ENCODE data around the gene SSTR3. TPM values are rescaled to one million over a fixed set of nuclear protein-coding genes. Genes with fewer than 3 reads are reported as not detected.

SSTR3 gene
- total RNA-seq, 2 donors from 2014 or later = 0.11 to 0.20 TPM

- Histone ChIP-seq H3K4me3 (ENCODE audit: low read length) (peak overlapping the region; percentile 71), H3K27ac (ENCODE audit: low read depth, low read length) (no peak overlapping the region), H3K27me3 (ENCODE audit: control insufficient read depth, insufficient read depth, low read length, poor library complexity, severe bottlenecking) (no peaks in the 10 kb centered on the region), H3K9ac (ENCODE audit: extremely low read depth, low read length, poor library complexity, severe bottlenecking) (no peak overlapping the region), H3K9me3 (ENCODE audit: control insufficient read depth, low read length) (peaks cover 38% of the 10 kb centered on the region), H3K4me1 (ENCODE audit: control insufficient read depth, insufficient read depth, low read length) (peaks cover 20% of the 10 kb centered on the region), H3K36me3 (ENCODE audit: control insufficient read depth, insufficient read depth, low read length) (no peaks in the 10 kb centered on the region)
- H3K4me1 Mint-ChIP-seq = peaks cover 34% of the 10 kb centered on the region
- H3K27me3 Mint-ChIP-seq (ENCODE audit: insufficient read depth) = no peaks in the 10 kb centered on the region
- H3K4me3 Mint-ChIP-seq = no peak overlapping the region
- H3K27ac Mint-ChIP-seq = no peak overlapping the region
- H3K9me3 Mint-ChIP-seq = peaks cover 40% of the 10 kb centered on the region
- 93 to 94% methylated on average over 10 of the region's 10 CpGs for WGBS, 2 experiments (ENCODE audit: insufficient coverage in 1 of 2, insufficient read length in 1 of 2)
- H3K36me3 Mint-ChIP-seq (ENCODE audit: low read depth) = peaks cover 27% of the 10 kb centered on the region
- no peak for DNase-seq
- TF ChIP-seq, protein P1, sequence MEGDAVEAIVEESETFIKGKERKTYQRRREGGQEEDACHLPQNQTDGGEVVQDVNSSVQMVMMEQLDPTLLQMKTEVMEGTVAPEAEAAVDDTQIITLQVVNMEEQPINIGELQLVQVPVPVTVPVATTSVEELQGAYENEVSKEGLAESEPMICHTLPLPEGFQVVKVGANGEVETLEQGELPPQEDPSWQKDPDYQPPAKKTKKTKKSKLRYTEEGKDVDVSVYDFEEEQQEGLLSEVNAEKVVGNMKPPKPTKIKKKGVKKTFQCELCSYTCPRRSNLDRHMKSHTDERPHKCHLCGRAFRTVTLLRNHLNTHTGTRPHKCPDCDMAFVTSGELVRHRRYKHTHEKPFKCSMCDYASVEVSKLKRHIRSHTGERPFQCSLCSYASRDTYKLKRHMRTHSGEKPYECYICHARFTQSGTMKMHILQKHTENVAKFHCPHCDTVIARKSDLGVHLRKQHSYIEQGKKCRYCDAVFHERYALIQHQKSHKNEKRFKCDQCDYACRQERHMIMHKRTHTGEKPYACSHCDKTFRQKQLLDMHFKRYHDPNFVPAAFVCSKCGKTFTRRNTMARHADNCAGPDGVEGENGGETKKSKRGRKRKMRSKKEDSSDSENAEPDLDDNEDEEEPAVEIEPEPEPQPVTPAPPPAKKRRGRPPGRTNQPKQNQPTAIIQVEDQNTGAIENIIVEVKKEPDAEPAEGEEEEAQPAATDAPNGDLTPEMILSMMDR (conservative IDR thresholded peaks at IDR 0.05) = no peak
These were observed 18.6 kb downstream of the SSTR3 start for GRCh38 chr22:37193629-37194191.

- peaks cover 29% of the 10 kb centered on the region for H3K4me1 ChIP-seq (ENCODE audit: control insufficient read depth, insufficient read depth, low read length)
- peak overlapping the region; percentile 71 for H3K4me3 ChIP-seq (ENCODE audit: low read length)
- no peaks in the 10 kb centered on the region for H3K27me3 ChIP-seq (ENCODE audit: control insufficient read depth, insufficient read depth, low read length, poor library complexity, severe bottlenecking)
- H3K27me3 Mint-ChIP-seq (ENCODE audit: insufficient read depth) = no peaks in the 10 kb centered on the region
- peaks cover 27% of the 10 kb centered on the region for H3K36me3 Mint-ChIP-seq (ENCODE audit: low read depth)
- DNase-seq = no peak
- WGBS, 2 experiments (ENCODE audit: insufficient coverage in 1 of 2, insufficient read length in 1 of 2) = 96 to 100% methylated on average over 1 of the region's 1 CpG
- no peak overlapping the region for H3K9ac ChIP-seq (ENCODE audit: extremely low read depth, low read length, poor library complexity, severe bottlenecking)
- H3K36me3 ChIP-seq (ENCODE audit: control insufficient read depth, insufficient read depth, low read length) = no peaks in the 10 kb centered on the region
- H3K27ac Mint-ChIP-seq = no peak overlapping the region
- TF ChIP-seq, protein P1 (conservative IDR thresholded peaks at IDR 0.05) = no peak
- H3K4me1 Mint-ChIP-seq = peaks cover 36% of the 10 kb centered on the region
- H3K27ac ChIP-seq (ENCODE audit: low read depth, low read length) = no peak overlapping the region
- no peak overlapping the region for H3K4me3 Mint-ChIP-seq
- peaks cover 38% of the 10 kb centered on the region for H3K9me3 ChIP-seq (ENCODE audit: control insufficient read depth, low read length)
- peaks cover 40% of the 10 kb centered on the region for H3K9me3 Mint-ChIP-seq
These were observed 19.5 kb downstream of the SSTR3 start for GRCh38 chr22:37192741-37193140.

DNA sequence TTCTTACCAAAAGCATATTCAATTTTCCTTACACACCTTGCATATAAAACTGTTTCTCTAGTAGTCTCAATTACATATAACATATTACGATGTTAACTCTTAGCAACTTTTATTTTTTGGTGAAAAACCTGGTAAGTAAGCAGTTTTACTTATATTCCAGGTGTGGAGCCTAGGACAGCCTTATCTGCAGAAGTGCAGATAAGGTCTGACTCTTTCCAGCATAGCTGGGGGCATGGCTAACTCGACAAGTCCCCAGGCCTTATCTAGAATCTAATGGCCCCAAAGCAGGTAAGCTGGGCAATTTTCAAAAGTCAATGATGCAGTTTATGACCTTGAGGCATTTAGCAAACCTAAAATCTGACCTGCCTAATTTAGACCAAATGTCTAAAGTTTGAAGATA lies 20.1 kb downstream of the SSTR3 start:
- TF ChIP-seq, protein P1 (conservative IDR thresholded peaks at IDR 0.05) = no peak
- no peak overlapping the region for H3K27ac Mint-ChIP-seq
- DNase-seq = no peak
- H3K4me3 Mint-ChIP-seq = no peak overlapping the region
- Histone ChIP-seq H3K9ac (ENCODE audit: extremely low read depth, low read length, poor library complexity, severe bottlenecking) (no peak overlapping the region), H3K9me3 (ENCODE audit: control insufficient read depth, low read length) (peaks cover 38% of the 10 kb centered on the region), H3K4me1 (ENCODE audit: control insufficient read depth, insufficient read depth, low read length) (peaks cover 32% of the 10 kb centered on the region), H3K36me3 (ENCODE audit: control insufficient read depth, insufficient read depth, low read length) (no peaks in the 10 kb centered on the region), H3K4me3 (ENCODE audit: low read length) (peak overlapping the region; percentile 71), H3K27me3 (ENCODE audit: control insufficient read depth, insufficient read depth, low read length, poor library complexity, severe bottlenecking) (no peaks in the 10 kb centered on the region), H3K27ac (ENCODE audit: low read depth, low read length) (no peak overlapping the region)
- H3K4me1 Mint-ChIP-seq = peaks cover 38% of the 10 kb centered on the region
- H3K36me3 Mint-ChIP-seq (ENCODE audit: low read depth) = peaks cover 27% of the 10 kb centered on the region
- peaks cover 40% of the 10 kb centered on the region for H3K9me3 Mint-ChIP-seq
- 59 to 91% methylated on average over 1 to 2 of the region's 2 CpGs for WGBS, 2 experiments (ENCODE audit: insufficient coverage in 1 of 2, insufficient read length in 1 of 2)
- no peaks in the 10 kb centered on the region for H3K27me3 Mint-ChIP-seq (ENCODE audit: insufficient read depth)

Measured in endodermal cell (in vitro differentiated cells).